Prostate gland (tissue), 2 donors: Measurements from ENCODE around the gene CLBA1. TPM values are rescaled to one million over a fixed set of nuclear protein-coding genes. Genes with fewer than 3 reads are reported as not detected.
"Not testable (repeated sequence)": the region's sequence is repeated elsewhere in the genome, so short reads cannot be mapped to it uniquely, and the experiment has no call there.

Source experiments
- DNase-seq: peaks from one replicate; pipeline ENCODE4 v3.0.0-alpha.2; 2019; ENCODE audit warnings: low spot score
- H3K27ac ChIP-seq, 2 donors: fragments of 200-600 bp; sonication (generic); 2 replicates each; pipeline ENCODE4 v1.5.1; 2017 to 2019
- H3K27me3 ChIP-seq: fragments of 200-600 bp; sonication (generic); replicated peaks from 2 replicates; pipeline ENCODE4 v1.5.1; 2019; ENCODE audit not compliant: insufficient read depth
- H3K36me3 ChIP-seq, 2 donors: fragments of 200-600 bp; sonication (generic); 1 replicate in 1 of 2; 2 replicates in 1 of 2; pipeline versions ENCODE4 v1.5.1 to v1.8.1; 2017 to 2019
- H3K4me1 ChIP-seq: fragments of 200-600 bp; sonication (generic); replicated peaks from 2 replicates; pipeline ENCODE4 v1.5.1; 2019
- H3K4me3 ChIP-seq, 2 donors: fragments of 200-600 bp; sonication (generic); 2 replicates each; pipeline ENCODE4 v1.5.1; 2017 to 2019
- H3K9me3 ChIP-seq: fragments of 200-600 bp; sonication (generic); 2 replicates; pipeline ENCODE4 v1.5.1; 2017
- POLR2A ChIP-seq: fragments of 450-650 bp; IDR thresholded peaks from one replicate; pipeline ENCODE4 v1.6.1; 2016; ENCODE audit warnings: antibody characterized with exemption, mild to moderate bottlenecking
- POLR2AphosphoS5 ChIP-seq: sonication (generic); formaldehyde crosslinking; IDR thresholded peaks from one replicate; pipeline ENCODE4 v1.6.1; 2017; ENCODE audit warnings: antibody characterized with exemption
- WGBS: methylation state at CpG from one replicate; pipeline ENCODE4 v1.1.5; 2018; 5-methylcytosine and 5-hydroxymethylcytosine counted together
- intact Hi-C: fragments of 100-400 bp; cut with DNase I; formaldehyde crosslinking; loops from one replicate; pipeline ENCODE4 v1.14.2; 2022
- total RNA-seq, 2 donors: library from RNA; depleted of rRNA; stranded (reverse); fragments of >200 nt; gene quantifications; one replicate each; pipeline ENCODE4 v1.1.0, GENCODE V29; 2016
- TF ChIP-seq, protein P1 (sequence below), 4 experiments: fragments of 200-600 bp in 2 of 4; fragments of 450-650 bp in 2 of 4; sonication (generic) in 2 of 4; IDR thresholded peaks; 1 replicate in 3 of 4; 2 replicates in 1 of 4; pipeline ENCODE4 v1.5.1; 2016 to 2019; ENCODE audit warnings: antibody characterized with exemption in 4 of 4, mild to moderate bottlenecking in 2 of 4, moderate library complexity in 2 of 4

The CLBA1 gene
- total RNA-seq, 2 donors from 2014 or later: 15.2 to 19.3 TPM

DNA sequence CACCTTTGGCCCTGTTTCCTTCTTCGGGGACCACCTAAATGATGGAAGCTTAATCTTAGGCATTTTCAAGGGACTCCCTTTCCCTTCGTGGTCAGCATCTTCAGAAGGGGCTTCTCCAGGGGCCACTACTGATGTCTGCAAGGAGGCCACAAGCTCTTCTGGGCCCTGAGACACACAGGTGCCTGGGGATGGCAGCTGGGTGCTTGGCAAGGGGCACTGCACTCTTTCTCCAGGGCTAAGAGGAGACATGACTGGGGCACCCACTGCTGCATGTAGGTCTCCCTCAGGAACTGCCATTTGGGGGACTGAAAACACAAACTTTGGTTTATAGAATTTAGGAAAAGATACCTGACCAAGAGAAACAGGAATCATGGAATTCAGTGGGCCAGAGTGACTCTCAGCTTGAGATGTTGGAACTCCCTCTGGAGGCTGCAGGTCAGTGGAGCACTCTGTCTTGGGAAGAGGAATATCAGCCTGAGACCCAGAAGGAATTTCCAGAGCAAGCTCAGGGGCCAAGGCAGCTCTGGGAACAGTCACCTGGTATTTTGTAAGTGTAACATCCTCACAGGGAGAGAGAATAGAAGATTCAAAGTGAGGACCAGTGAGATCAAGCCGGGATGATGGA is 45.0 kb upstream of the CLBA1 start:
- WGBS: 76% methylated on average over 3 of the region's 3 CpGs
- Histone ChIP-seq H3K36me3 (no peaks in the 10 kb centered on the region), H3K27me3 (no peaks in the 10 kb centered on the region), H3K27ac (no peak overlapping the region), H3K4me1 (no peaks in the 10 kb centered on the region), H3K9me3 (no peaks in the 10 kb centered on the region), H3K4me3 (no peak overlapping the region)
- DNase-seq: no peak
- intact Hi-C loops: no loop called here
- TF ChIP-seq, protein P1, sequence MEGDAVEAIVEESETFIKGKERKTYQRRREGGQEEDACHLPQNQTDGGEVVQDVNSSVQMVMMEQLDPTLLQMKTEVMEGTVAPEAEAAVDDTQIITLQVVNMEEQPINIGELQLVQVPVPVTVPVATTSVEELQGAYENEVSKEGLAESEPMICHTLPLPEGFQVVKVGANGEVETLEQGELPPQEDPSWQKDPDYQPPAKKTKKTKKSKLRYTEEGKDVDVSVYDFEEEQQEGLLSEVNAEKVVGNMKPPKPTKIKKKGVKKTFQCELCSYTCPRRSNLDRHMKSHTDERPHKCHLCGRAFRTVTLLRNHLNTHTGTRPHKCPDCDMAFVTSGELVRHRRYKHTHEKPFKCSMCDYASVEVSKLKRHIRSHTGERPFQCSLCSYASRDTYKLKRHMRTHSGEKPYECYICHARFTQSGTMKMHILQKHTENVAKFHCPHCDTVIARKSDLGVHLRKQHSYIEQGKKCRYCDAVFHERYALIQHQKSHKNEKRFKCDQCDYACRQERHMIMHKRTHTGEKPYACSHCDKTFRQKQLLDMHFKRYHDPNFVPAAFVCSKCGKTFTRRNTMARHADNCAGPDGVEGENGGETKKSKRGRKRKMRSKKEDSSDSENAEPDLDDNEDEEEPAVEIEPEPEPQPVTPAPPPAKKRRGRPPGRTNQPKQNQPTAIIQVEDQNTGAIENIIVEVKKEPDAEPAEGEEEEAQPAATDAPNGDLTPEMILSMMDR (IDR thresholded peaks at IDR 0.05): no peak

DNA sequence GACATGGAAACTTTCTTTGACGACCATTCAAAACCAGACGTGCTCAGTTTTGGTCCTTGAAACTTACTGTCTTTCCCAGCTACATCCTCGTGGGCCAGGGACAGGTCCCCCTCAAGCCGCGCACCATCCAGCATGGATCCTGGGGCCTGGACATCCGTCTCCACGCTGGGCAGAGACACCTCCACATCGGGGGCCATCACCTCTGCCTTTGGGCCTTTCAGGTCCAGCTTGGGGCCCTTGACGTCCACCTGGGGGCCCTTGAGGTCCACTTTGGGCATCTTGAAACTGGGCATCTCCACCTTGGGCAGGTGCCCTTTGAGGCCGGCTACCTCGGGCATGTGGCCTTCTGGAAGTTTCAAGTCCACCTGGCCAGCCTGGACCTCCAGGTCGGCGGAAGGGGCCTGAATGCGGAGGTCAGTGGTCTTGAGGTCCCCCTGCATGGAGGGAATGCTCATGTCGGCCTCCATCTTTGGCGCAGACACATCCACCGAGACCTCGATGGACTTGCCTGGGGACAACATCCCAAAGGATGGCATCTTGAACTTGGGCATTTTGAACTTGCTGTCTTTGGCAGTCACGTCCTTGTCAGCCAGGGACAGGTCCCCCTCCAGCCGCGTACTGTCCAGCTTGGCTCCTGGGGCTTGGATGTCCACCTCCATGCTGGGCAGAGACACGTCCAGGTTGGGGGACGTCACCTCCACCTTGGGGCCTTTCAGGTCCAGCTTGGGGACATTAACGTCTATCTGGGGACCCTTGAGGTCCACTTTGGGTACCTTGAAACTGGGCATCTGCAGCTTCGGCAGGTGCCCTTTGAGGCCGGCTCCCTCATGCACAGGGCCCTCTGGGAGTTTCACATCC is 43.9 kb upstream of the CLBA1 start:
- Histone ChIP-seq H3K4me1 (no peaks in the 10 kb centered on the region), H3K36me3 (no peaks in the 10 kb centered on the region), H3K27me3 (no peaks in the 10 kb centered on the region), H3K27ac (no peak overlapping the region), H3K4me3 (no peak overlapping the region), H3K9me3 (no peaks in the 10 kb centered on the region)
- no peak for DNase-seq
- TF ChIP-seq, protein P1 (IDR thresholded peaks at IDR 0.05): no peak
- TF ChIP-seq POLR2A (no peak), POLR2AphosphoS5 (no peak)
- WGBS: 95% methylated on average over 26 of the region's 26 CpGs
- intact Hi-C loops: no loop called here

DNA sequence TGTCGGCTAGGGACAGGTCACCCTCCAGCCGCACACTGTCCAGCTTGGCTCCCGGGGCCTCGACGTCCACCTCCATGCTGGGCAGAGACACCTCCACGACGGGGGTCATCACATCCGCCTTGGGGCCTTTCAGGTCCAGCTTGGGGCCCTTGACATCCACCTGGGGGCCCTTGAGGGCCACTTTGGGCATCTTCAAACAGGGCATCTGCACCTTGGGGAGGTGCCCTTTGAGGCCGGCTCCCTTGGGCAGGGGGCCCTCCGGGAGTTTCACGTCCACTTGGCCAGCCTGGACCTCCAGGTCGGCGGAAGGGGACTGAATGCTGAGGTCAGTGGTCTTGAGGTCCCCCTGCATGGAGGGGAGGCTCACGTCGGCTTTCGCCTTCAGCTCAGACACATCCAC is 43.0 kb upstream of the CLBA1 start:
- 93% methylated on average over 16 of the region's 16 CpGs for WGBS
- H3K27ac ChIP-seq: no peak overlapping the region
- no peaks in the 10 kb centered on the region for H3K27me3 ChIP-seq
- no peaks in the 10 kb centered on the region for H3K9me3 ChIP-seq
- H3K4me3 ChIP-seq: no peak overlapping the region
- DNase-seq: no peak
- H3K36me3 ChIP-seq: no peaks in the 10 kb centered on the region
- TF ChIP-seq POLR2A (no peak), POLR2AphosphoS5 (no peak)
- TF ChIP-seq, protein P1 (IDR thresholded peaks at IDR 0.05): no peak
- intact Hi-C loops: no loop called here
- no peaks in the 10 kb centered on the region for H3K4me1 ChIP-seq

DNA sequence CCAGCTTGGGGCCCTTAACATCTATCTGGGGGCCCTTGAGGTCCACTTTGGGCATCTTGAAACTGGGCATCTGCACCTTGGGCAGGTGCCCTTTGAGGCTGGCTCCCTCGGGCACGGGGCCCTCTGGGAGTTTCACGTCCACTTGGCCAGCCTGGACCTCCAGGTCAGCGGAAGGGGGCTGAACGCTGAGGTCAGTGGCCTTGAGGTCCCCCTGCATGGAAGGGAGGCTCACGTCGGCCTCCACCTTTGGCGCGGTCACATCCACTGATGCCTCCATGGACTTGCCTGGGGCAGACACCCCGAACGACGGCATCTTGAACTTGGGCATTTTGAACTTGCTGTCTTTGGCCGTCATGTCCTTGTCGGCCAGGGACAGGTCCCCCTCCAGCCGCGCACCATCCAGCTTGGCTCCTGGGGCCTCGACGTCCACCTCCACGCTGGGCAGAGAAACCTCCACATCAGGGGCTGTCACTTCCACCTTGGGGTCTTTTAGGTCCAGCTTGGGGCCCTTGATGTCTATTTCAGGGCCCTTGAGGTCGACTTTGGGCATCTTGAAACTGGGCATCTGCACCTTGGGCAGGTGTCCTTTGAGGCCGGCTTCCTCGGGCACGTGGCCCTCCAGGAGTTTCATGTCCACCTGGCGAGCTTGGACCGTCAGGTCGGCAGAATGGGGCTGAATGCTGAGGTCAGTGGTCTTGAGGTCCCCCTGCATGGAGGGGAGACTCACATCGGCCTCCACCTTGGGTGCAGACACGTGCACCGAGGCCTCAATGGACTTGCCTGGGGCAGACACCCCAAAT is 42.2 kb upstream of the CLBA1 start:
- H3K27ac ChIP-seq, DNase-seq, intact Hi-C loops, H3K4me1 ChIP-seq, H3K4me3 ChIP-seq, H3K36me3 ChIP-seq, H3K9me3 ChIP-seq, H3K27me3 ChIP-seq: not testable (repeated sequence)
- 92% methylated on average over 29 of the region's 29 CpGs for WGBS

DNA sequence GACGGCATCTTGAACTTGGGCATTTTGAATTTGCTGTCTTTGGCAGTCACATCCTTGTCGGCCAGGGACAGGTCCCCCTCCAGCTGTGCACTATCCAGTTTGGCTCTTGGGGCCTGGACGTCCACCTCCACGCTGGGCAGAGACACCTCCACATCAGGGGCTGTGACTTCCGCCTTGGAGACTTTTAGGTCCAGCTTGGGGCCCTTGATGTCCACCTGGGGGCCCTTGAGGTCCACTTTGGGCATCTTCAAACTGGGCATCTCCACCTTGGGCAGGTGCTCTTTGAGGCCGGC is 41.6 kb upstream of the CLBA1 start:
- 98% methylated on average over 6 of the region's 6 CpGs for WGBS
- DNase-seq, H3K27ac ChIP-seq, H3K4me1 ChIP-seq, H3K27me3 ChIP-seq, H3K9me3 ChIP-seq, H3K36me3 ChIP-seq, intact Hi-C loops, H3K4me3 ChIP-seq: not testable (repeated sequence)

DNA sequence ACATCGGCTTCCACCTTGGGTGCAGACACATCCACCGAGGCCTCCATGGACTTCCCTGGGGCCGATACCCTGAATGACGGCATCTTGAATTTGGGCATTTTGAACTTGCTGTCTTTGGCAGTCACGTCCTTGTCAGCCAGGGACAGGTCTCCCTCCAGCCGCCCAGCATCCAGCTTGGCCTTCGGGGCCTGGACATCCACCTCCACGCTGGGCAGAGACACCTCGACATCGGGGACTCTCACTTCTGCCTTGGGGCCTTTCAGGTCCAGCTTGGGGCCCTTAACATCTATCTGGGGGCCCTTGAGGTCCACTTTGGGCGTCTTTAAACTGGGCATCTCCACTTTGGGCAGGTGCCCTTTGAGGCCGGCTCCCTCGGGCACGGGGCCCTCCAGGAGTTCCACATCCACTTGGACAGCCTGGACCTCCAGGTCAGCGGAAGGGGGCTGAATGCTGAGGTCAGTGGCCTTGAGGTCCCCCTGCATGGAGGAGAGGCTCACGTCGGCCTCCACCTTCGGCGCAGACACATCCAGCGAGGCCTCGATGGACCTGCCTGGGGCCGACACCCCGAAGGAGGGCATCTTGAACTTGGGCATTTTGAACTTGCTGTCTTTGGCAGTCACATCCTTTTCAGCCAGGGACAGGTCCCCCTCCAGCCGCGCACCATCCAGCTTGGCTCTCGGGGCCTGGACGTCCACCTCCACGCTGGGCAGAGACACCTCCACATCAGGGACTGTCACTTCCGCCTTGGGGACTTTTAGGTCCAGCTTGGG is 41.0 kb upstream of the CLBA1 start:
- H3K36me3 ChIP-seq, intact Hi-C loops, H3K4me1 ChIP-seq, H3K27ac ChIP-seq, H3K9me3 ChIP-seq, H3K27me3 ChIP-seq, H3K4me3 ChIP-seq, DNase-seq: not testable (repeated sequence)
- WGBS: 95% methylated on average over 23 of the region's 29 CpGs

DNA sequence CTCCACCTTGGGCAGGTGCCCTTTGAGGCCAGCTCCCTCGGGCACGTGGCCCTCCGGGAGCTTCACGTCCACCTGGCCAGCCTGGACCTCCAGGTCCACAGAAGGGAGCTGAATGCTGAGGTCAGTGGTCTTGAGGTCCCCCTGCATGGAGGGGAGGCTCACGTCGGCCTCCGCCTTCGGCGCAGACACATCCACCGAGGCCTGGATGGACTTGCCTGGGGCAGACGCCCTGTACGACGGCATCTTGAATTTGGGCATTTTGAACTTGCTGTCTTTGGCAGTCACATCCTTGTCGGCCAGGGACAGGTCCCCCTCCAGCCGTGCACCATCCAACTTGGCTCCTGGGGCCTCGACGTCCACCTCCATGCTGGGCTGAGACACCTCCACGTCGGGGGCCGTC is 40.3 kb upstream of the CLBA1 start:
- 94% methylated on average over 20 of the region's 20 CpGs for WGBS
- not testable (repeated sequence) for DNase-seq

DNA sequence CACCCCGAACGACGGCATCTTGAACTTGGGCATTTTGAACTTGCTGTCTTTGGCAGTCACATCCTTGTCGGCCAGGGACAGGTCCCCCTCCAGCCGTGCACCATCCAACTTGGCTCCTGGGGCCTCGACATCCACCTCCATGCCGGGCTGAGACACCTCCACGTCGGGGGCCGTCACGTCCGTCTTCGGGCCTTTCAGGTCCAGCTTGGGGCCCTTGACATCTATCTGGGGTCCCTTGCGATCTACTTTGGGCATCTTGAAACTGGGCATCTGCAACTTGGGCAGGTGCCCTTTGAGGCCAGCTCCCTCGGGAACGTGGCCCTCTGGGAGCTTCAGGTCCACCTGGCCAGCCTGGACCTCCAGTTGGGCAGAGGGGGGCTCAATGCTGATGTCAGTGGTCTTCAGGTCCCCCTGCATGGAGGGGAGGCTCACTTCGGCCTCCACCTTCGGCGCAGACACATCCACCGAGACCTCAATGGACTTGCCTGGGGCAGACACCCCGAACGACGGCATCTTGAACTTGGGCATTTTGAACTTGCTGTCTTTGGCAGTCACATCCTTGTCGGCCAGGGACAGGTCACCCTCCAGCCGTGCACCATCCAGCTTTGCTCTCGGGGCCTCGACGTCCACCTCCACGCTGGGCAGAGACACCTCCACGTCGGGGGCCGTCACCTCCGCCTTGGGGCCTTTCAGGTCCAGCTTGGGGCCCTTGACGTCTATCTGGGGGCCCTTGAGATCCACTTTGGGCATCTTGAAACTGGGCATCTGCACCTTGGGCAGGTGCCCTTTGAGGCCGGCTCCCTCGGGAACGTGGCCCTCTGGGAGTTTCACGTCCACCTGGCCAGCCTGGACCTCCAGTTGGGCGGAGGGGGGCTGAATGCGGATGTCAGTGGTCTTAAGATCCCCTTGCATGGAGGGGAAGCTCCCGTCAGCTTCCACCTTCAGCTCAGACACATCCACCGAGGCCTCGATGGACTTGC is 39.3 kb upstream of the CLBA1 start:
- H3K36me3 ChIP-seq, H3K27ac ChIP-seq, intact Hi-C loops, DNase-seq, H3K27me3 ChIP-seq, H3K9me3 ChIP-seq, H3K4me3 ChIP-seq, H3K4me1 ChIP-seq: not testable (repeated sequence)
- WGBS: 92% methylated on average over 43 of the region's 43 CpGs

More for the DNA sequence above, 40.3 kb upstream of the CLBA1 start:
- intact Hi-C loops, H3K36me3 ChIP-seq, H3K27me3 ChIP-seq, H3K4me3 ChIP-seq, H3K9me3 ChIP-seq, H3K4me1 ChIP-seq, H3K27ac ChIP-seq: not testable (repeated sequence)
